K562 (cell line): ENCODE data around the gene KAZN. TPM values are rescaled to one million over a fixed set of nuclear protein-coding genes. Genes with fewer than 3 reads are reported as not detected.

ENCODE experiments used
- ATAC-seq: fragments of 200-7000 bp; cut with Tn5 transposase; 3 replicates; pipeline ENCODE4 v1.9.1; 2020; ENCODE audit warnings: moderate library complexity
- BruUV-seq: library from RNA; stranded (reverse); fragments of 400-500 nt; replicated peaks from 2 replicates; lab custom pipeline; 2021; lab: Mats Ljungman, UMichigan
- CTCF ChIA-PET: fragments of 300-600 bp; formaldehyde crosslinking; extraction: SDS; loops from one replicate; lab custom pipeline; 2021; ENCODE audit warnings: low intra/inter-chr PET ratio; lab: Yijun Ruan, JAX
- POLR2A ChIA-PET: fragments of 300-600, 350-650 bp; sonication (Branson Sonifier 250); formaldehyde crosslinking; extraction: SDS; loops from one replicate; lab custom pipeline; 2021; ENCODE audit warnings: antibody characterized with exemption, inconsistent platforms; lab: Yijun Ruan, JAX
- DNase-seq, 4 experiments: peaks; one replicate each; pipeline versions ENCODE4 v3.0.0 to v3.0.0-alpha.2; 2011 to 2018; ENCODE audit warnings: low spot score in 3 of 4, mixed read lengths in 3 of 4; ENCODE audit errors: extremely low read depth in 1 of 4
- FAIRE-seq: peaks from 2 replicates; lab custom pipeline; 2011; peaks lifted over from hg19 to GRCh38; lab: Jason Lieb, UNC
- H2AFZ ChIP-seq: 2 replicates; pipeline ENCODE4 v1.6.0; 2011; ENCODE audit warnings: low read depth, low read length, control low read depth, inconsistent platforms
- H3K27ac ChIP-seq: fragments of 200-600 bp; 3 replicates; pipeline ENCODE4 v1.8.0; 2011; ENCODE audit warnings: low read depth, mild to moderate bottlenecking, control low read depth, inconsistent platforms, low read length, moderate library complexity, mixed read lengths; ENCODE audit errors: extremely low read depth
- H3K27me3 ChIP-seq, 2 experiments: fragments of 300-600 bp in 1 of 2; 2 replicates in 1 of 2; 3 replicates in 1 of 2; pipeline versions ENCODE4 v1.6.0 to v1.8.0; 2011; ENCODE audit warnings: inconsistent platforms in 2 of 2, low read length in 2 of 2, mild to moderate bottlenecking in 1 of 2, mixed read lengths in 1 of 2, moderate library complexity in 1 of 2; ENCODE audit not compliant: control insufficient read depth in 2 of 2, insufficient read depth in 2 of 2
- H3K36me3 ChIP-seq: fragments of 300-600 bp; 3 replicates; pipeline ENCODE4 v1.8.0; 2011; ENCODE audit warnings: mild to moderate bottlenecking, low read length, inconsistent platforms; ENCODE audit not compliant: control insufficient read depth, insufficient read depth
- H3K4me1 ChIP-seq, 2 experiments: fragments of 200-600 bp in 1 of 2; replicated peaks in 1 of 2; 2 replicates in 1 of 2; 3 replicates in 1 of 2; pipeline versions ENCODE4 v1.5.1 to v1.8.0; 2011; ENCODE audit warnings: inconsistent platforms in 2 of 2, low read length in 2 of 2, mild to moderate bottlenecking in 1 of 2, mixed read lengths in 1 of 2, moderate library complexity in 1 of 2; ENCODE audit not compliant: control insufficient read depth in 2 of 2, insufficient read depth in 2 of 2
- H3K4me2 ChIP-seq: 2 replicates; pipeline ENCODE4 v1.6.1; 2011; ENCODE audit warnings: low read length, control low read depth, inconsistent platforms, mixed read lengths; ENCODE audit not compliant: insufficient read depth
- H3K4me3 ChIP-seq: fragments of 200-600 bp; sonication (generic), shearing (Covaris generic); 2 replicates; pipeline ENCODE4 v1.5.1; 2016; ENCODE audit warnings: control low read depth, inconsistent platforms
- H3K79me2 ChIP-seq: fragments of 200-600 bp; 3 replicates; pipeline ENCODE4 v1.8.0; 2011; ENCODE audit warnings: low read length, inconsistent platforms; ENCODE audit not compliant: control insufficient read depth, insufficient read depth
- H3K9ac ChIP-seq, 2 experiments: 2 replicates each; pipeline versions ENCODE4 v1.6.0 to v1.6.1; 2011; ENCODE audit warnings: low read depth in 2 of 2, low read length in 2 of 2, control low read depth in 1 of 2, inconsistent platforms in 1 of 2, mild to moderate bottlenecking in 1 of 2, mixed read lengths in 1 of 2; ENCODE audit not compliant: insufficient read depth in 1 of 2
- H3K9me1 ChIP-seq: one replicate; pipeline ENCODE4 v1.6.0; 2011; ENCODE audit warnings: inconsistent platforms, mild to moderate bottlenecking, low read length, moderate library complexity; ENCODE audit not compliant: control insufficient read depth, insufficient read depth
- H3K9me3 ChIP-seq: replicated peaks from 2 replicates; pipeline ENCODE4 v1.5.1; 2011; ENCODE audit warnings: low read depth, low read length, inconsistent platforms; ENCODE audit not compliant: control insufficient read depth, insufficient read depth
- H4K20me1 ChIP-seq: replicated peaks from 2 replicates; pipeline ENCODE4 v1.6.1; 2011; ENCODE audit warnings: low read length, inconsistent platforms, mixed read lengths; ENCODE audit not compliant: control insufficient read depth, insufficient read depth
- CREB1 ChIP-seq, 2 experiments: sonication (generic) in 1 of 2; formaldehyde crosslinking in 1 of 2; IDR thresholded peaks; 2 replicates each; pipeline versions ENCODE4 v1.6.1 to v1.8.0; 2012 to 2022; ENCODE audit warnings: inconsistent platforms in 1 of 2, mild to moderate bottlenecking in 1 of 2, missing genetic modification reagents in 1 of 2, moderate library complexity in 1 of 2
- CTCF ChIP-seq, 3 experiments: IDR thresholded peaks in 2 of 3; conservative IDR thresholded peaks in 1 of 3; 2 replicates each; pipeline ENCODE4 v1.5.1; 2011 to 2012; ENCODE audit warnings: low read length in 3 of 3, mild to moderate bottlenecking in 3 of 3, control low read depth in 2 of 3, improper control_type of control experiment in 1 of 3, inconsistent platforms in 1 of 3, low read depth in 1 of 3, mixed read lengths in 1 of 3, moderate library complexity in 1 of 3; ENCODE audit not compliant: insufficient read depth in 2 of 3
- PTRF ChIP-seq: fragments of 450-650 bp; IDR thresholded peaks from 2 replicates; pipeline ENCODE4 v1.6.1; 2016; ENCODE audit warnings: mild to moderate bottlenecking, missing genetic modification characterization, missing compliant biosample characterization
- RAD21 ChIP-seq, 2 experiments: fragments of 250-450 bp in 1 of 2; fragments of 450-650 bp in 1 of 2; sonication (Bioruptor Pico) in 1 of 2; formaldehyde crosslinking in 1 of 2; IDR thresholded peaks in 1 of 2; conservative IDR thresholded peaks in 1 of 2; 2 replicates each; pipeline versions ENCODE4 v1.4.0 to v1.8.0; 2020 to 2022; ENCODE audit warnings: mild to moderate bottlenecking in 2 of 2, moderate library complexity in 1 of 2
- SMAD2 ChIP-seq: fragments of 150-350 bp; IDR thresholded peaks from 2 replicates; pipeline ENCODE4 v1.6.1; 2014; ENCODE audit warnings: low read depth, mild to moderate bottlenecking, low read length
- SMC3 ChIP-seq: conservative IDR thresholded peaks from 2 replicates; pipeline ENCODE4 v1.6.1; 2011; ENCODE audit warnings: low read depth, low read length, improper control_type of control experiment; ENCODE audit not compliant: insufficient read depth
- TRIM25 ChIP-seq: fragments of 450-650 bp; IDR thresholded peaks from 2 replicates; pipeline ENCODE4 v1.7.0; 2016; ENCODE audit warnings: borderline replicate concordance
- WGBS: fragments of 100-300 bp; shearing (Covaris generic); methylation state at CpG from one replicate; pipeline ENCODE4 v1.1.6; 2016; ENCODE audit warnings: low coverage, mixed read lengths; ENCODE audit not compliant: insufficient coverage; ENCODE audit errors: missing lambda C conversion rate; 5-methylcytosine and 5-hydroxymethylcytosine counted together
- in situ Hi-C: fragments of 300-500 bp; cut with MboI; formaldehyde crosslinking; loops from 4 replicates; pipeline ENCODE4 v1.15.0; 2018; ENCODE audit warnings: inconsistent platforms, mixed read lengths
- intact Hi-C: fragments of 100-400 bp; cut with micrococcal nuclease; formaldehyde crosslinking; loops from 2 replicates; pipeline ENCODE4 v1.14.2; 2022
- polyA plus RNA-seq, 8 experiments: library from polyadenylated mRNA; depleted of rRNA in 4 of 8; stranded (reverse) in 5 of 8; unstranded in 3 of 8; fragments of >200 nt; fragmentation: Nextera tagmentation in 2 of 8; fragmentation: Illumina TruSeq in 1 of 8; extraction: Ambion mirVana in 2 of 8; extraction: Trizol in 1 of 8; gene quantifications; 2 replicates each; pipeline versions ENCODE4 v1.2.1 to v1.2.3, GENCODE V29; 2011 to 2014; ENCODE audit warnings: inconsistent platforms in 1 of 8, missing spikeins in 1 of 8
- total RNA-seq, 7 experiments: library from RNA; depleted of rRNA in 6 of 7; stranded (reverse); fragments of >200 nt in 6 of 7; fragmentation: Illumina TruSeq in 2 of 7; extraction: Trizol in 2 of 7; gene quantifications; 2 replicates each; pipeline versions ENCODE4 v1.2.1 to v1.2.3, GENCODE V29; 2011 to 2021; ENCODE audit warnings: low replicate concordance in 1 of 7
- TF ChIP-seq, protein P1 (sequence below), 2 experiments: fragments of 450-650 bp; formaldehyde crosslinking in 1 of 2; IDR thresholded peaks; 2 replicates each; pipeline versions ENCODE4 v1.4.0 to v1.6.1; 2014 to 2020; ENCODE audit warnings: mild to moderate bottlenecking in 2 of 2, borderline replicate concordance in 1 of 2, low read depth in 1 of 2

KAZN gene
- total and polyA plus RNA-seq, 9 of the 15 experiments (the other 6 are each of a cell fraction or from before 2014, with no cell fraction given), result 2.1 to 21.6 (median 5.4) TPM

- Histone ChIP-seq H4K20me1 (no peaks in the 10 kb centered on the region), H3K27ac (no peak overlapping the region), H3K9ac (no peak overlapping the region), H3K4me2 (no peak overlapping the region), H3K79me2 (no peaks in the 10 kb centered on the region), H3K4me3 (no peak overlapping the region), H3K9me3 (no peaks in the 10 kb centered on the region), H3K9me1 (no peaks in the 10 kb centered on the region), H3K4me1 (no peaks in the 10 kb centered on the region), H3K27me3 (no peaks in the 10 kb centered on the region), H3K36me3 (no peaks in the 10 kb centered on the region), H2AFZ (no peak overlapping the region)
- CTCF ChIA-PET, result interaction anchor here (0.7 to 1.4 kb wide), 2 partner anchors 284 to 460 kb away, joined by 3 to 5 read pairs; no protein-coding TSS in a partner anchor
- peak in 1 of 4 experiments; percentile 16 for DNase-seq
- in situ Hi-C loops, result no loop called here
- no peak for ATAC-seq
- 43% methylated on average over 1 of the region's 2 CpGs for WGBS
- intact Hi-C loops, result no loop called here
- POLR2A ChIA-PET, result no interaction called here
- no peak for FAIRE-seq
- TF ChIP-seq PTRF (no peak), TRIM25 (no peak), SMAD2 (no peak), CTCF (IDR thresholded peaks at IDR 0.05 in 2 of 3, conservative IDR thresholded peaks at IDR 0.05 in 1 of 3; ENCODE audit: insufficient read depth in 2 of 3, low read depth in 1 of 3, low read length in 3 of 3) (peak; percentile 11 to 45 (median 37); a peak in 3 of 6 replicates), SMC3 (0 out of 2 replicates have a peak, but pooled peaks have one; percentile 19), RAD21 (CRISPR knock-in tag; conservative IDR thresholded peaks at IDR 0.05 in 1 of 2, IDR thresholded peaks at IDR 0.05 in 1 of 2) (peak in 1 of 2 experiments; percentile 64; a peak in 2 of 4 replicates), CREB1 (IDR thresholded peaks at IDR 0.05) (no peak), CREB1 (CRISPR knock-in tag; IDR thresholded peaks at IDR 0.05) (no peak)
- TF ChIP-seq, protein P1, sequence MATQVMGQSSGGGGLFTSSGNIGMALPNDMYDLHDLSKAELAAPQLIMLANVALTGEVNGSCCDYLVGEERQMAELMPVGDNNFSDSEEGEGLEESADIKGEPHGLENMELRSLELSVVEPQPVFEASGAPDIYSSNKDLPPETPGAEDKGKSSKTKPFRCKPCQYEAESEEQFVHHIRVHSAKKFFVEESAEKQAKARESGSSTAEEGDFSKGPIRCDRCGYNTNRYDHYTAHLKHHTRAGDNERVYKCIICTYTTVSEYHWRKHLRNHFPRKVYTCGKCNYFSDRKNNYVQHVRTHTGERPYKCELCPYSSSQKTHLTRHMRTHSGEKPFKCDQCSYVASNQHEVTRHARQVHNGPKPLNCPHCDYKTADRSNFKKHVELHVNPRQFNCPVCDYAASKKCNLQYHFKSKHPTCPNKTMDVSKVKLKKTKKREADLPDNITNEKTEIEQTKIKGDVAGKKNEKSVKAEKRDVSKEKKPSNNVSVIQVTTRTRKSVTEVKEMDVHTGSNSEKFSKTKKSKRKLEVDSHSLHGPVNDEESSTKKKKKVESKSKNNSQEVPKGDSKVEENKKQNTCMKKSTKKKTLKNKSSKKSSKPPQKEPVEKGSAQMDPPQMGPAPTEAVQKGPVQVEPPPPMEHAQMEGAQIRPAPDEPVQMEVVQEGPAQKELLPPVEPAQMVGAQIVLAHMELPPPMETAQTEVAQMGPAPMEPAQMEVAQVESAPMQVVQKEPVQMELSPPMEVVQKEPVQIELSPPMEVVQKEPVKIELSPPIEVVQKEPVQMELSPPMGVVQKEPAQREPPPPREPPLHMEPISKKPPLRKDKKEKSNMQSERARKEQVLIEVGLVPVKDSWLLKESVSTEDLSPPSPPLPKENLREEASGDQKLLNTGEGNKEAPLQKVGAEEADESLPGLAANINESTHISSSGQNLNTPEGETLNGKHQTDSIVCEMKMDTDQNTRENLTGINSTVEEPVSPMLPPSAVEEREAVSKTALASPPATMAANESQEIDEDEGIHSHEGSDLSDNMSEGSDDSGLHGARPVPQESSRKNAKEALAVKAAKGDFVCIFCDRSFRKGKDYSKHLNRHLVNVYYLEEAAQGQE (IDR thresholded peaks at IDR 0.05; ENCODE audit: borderline replicate concordance), result peak; percentile 26; the same call in 1 of the 2 replicates
- TF ChIP-seq, protein P1 (CRISPR knock-in tag; IDR thresholded peaks at IDR 0.05; ENCODE audit: low read depth), result no peak
- no TSS peak for BruUV-seq
These were observed 31.4 kb upstream of the KAZN start for GRCh38 chr1:14567056-14567455.
